ENCODE data around the gene EGFR.
"Not testable (repeated sequence)": the region's sequence is repeated elsewhere in the genome, so short reads cannot be mapped to it uniquely, and the experiment has no call there.

EGFR gene

DNA sequence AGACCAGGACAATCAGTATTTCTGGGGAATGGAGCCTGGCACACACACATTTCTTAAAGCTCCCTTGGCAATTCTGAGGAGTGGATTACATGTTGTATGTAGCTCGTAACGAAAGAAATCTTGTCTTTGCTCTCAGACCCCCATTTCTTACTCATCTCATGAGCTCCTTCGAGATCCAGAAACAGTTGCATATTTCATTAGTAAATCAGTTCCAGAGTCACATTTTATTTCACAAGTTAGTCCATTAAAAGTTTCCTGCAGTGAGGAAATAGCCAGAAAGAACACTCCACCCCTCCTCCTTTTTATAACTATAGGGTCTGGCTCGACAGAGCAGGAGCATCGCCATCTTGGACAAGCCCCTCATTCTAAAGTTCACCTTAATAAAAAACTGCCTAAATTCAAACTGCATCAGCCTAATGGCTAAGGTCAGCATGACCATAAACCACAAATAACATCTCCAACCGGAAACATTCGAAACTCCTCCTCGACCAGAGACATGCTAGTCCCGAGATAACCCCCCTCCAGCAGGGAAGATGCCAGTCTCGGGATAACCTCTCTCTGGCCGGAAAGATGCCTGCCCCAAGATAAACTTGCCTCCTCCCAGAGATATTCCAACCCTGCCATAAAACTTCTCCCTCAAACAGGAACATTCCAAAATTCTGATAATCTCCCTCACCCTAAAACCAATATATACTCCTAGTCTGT lies 7.4 kb downstream of the EGFR start:
- no peak overlapping the region for H3K27ac ChIP-seq (ENCODE audit: low read depth, low read length)
- no peaks in the 10 kb centered on the region for H3K4me1 ChIP-seq (ENCODE audit: control insufficient read depth, insufficient read depth, low read length)
- peaks cover 15% of the 10 kb centered on the region for H3K27me3 ChIP-seq (ENCODE audit: control insufficient read depth, insufficient read depth, low read length)
- no peak overlapping the region for H3K9ac ChIP-seq (ENCODE audit: low read depth, low read length)
- H3K4me3 ChIP-seq (ENCODE audit: low read depth, low read length), result no peak overlapping the region
- H3K36me3 ChIP-seq (ENCODE audit: control insufficient read depth, insufficient read depth, low read length), result no peaks in the 10 kb centered on the region
- no peaks in the 10 kb centered on the region for H3K9me3 ChIP-seq (ENCODE audit: control insufficient read depth, insufficient read depth, low read length)

DNA sequence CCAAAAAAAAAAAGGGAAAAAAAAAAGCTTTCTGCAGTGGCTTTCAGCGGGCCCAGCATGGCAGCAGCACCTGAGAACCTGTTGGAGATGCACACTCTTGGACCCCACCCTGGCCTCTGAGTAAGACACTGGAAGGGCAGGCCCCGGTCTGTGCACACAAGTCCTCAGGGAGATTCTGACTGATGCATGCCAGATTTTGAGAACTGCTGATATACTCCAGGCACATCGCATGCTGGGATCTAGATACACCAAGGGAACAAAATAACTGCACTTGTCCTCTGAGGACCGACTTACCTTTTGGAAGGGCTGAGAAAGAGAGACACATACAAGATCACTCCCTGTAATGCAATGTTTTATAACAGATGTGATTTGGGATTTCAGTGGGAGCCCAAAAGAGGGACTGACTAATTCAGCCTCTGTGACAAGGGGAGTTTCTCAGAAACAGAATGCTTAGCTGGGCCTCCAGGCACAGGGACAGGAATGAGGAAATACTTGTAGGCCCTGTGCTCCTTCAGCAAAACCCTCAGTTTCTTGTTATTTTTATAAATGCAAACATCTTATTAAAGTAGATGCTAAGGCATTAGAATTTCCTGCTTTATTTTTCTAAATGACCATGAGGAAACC lies 8.2 kb downstream of the EGFR start:
- Histone ChIP-seq H3K4me3 (ENCODE audit: low read depth, low read length) (no peak overlapping the region), H3K9ac (ENCODE audit: low read depth, low read length) (no peak overlapping the region), H3K4me1 (ENCODE audit: control insufficient read depth, insufficient read depth, low read length) (no peaks in the 10 kb centered on the region), H3K27me3 (ENCODE audit: control insufficient read depth, insufficient read depth, low read length) (peaks cover 8% of the 10 kb centered on the region; the same call in 1 of the 2 replicates), H3K36me3 (ENCODE audit: control insufficient read depth, insufficient read depth, low read length) (no peaks in the 10 kb centered on the region), H3K27ac (ENCODE audit: low read depth, low read length) (no peak overlapping the region), H3K9me3 (ENCODE audit: control insufficient read depth, insufficient read depth, low read length) (no peaks in the 10 kb centered on the region)

DNA sequence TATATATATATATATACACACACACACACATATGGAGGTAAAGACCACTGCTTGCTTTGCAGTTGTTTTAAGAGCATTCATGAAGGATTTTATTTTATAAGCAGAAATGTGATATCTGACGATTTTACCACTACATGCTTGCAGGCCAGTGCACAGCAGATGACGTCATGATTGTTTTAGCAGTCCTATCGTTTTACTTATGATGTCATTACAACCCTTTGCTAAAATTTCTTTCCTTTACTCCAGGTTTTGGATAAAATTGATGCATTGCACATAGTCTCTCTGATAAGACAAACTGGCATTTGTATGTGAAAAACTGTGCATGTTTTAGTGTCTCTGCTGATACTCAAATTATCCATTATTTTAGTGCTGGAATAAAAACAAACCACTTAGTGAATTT lies 9.2 kb downstream of the EGFR start:
- no peaks in the 10 kb centered on the region for H3K36me3 ChIP-seq (ENCODE audit: control insufficient read depth, insufficient read depth, low read length)
- no peaks in the 10 kb centered on the region for H3K9me3 ChIP-seq (ENCODE audit: control insufficient read depth, insufficient read depth, low read length)
- H3K9ac ChIP-seq (ENCODE audit: low read depth, low read length), result no peak overlapping the region
- H3K4me1 ChIP-seq (ENCODE audit: control insufficient read depth, insufficient read depth, low read length), result no peaks in the 10 kb centered on the region
- no peaks in the 10 kb centered on the region for H3K27me3 ChIP-seq (ENCODE audit: control insufficient read depth, insufficient read depth, low read length)
- H3K4me3 ChIP-seq (ENCODE audit: low read depth, low read length), result no peak overlapping the region
- no peak overlapping the region for H3K27ac ChIP-seq (ENCODE audit: low read depth, low read length)

DNA sequence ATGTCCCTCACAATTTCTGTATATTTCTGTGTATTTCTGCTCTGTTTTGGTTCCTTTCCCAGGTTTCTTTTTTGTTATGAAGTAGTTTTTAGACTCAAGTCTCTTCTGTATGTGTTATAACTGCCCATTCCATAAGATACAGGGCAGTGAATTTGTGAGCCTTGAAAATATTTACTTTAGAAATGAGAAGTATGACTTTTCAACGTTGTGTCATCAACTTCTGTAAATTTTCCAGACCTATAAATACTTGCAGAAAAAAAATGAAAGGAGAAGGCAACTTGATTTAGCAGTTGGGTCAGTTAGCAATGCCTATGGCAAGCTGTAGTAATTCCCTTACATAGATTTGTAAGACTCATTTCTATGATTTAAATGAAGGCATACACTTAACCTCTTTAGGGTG lies 11.5 kb downstream of the EGFR start:
- H3K36me3 ChIP-seq (ENCODE audit: control insufficient read depth, insufficient read depth, low read length), result no peaks in the 10 kb centered on the region
- no peak overlapping the region for H3K27ac ChIP-seq (ENCODE audit: low read depth, low read length)
- H3K4me1 ChIP-seq (ENCODE audit: control insufficient read depth, insufficient read depth, low read length), result no peaks in the 10 kb centered on the region
- H3K27me3 ChIP-seq (ENCODE audit: control insufficient read depth, insufficient read depth, low read length), result no peaks in the 10 kb centered on the region
- no peak overlapping the region for H3K4me3 ChIP-seq (ENCODE audit: low read depth, low read length)
- no peak overlapping the region for H3K9ac ChIP-seq (ENCODE audit: low read depth, low read length)
- no peaks in the 10 kb centered on the region for H3K9me3 ChIP-seq (ENCODE audit: control insufficient read depth, insufficient read depth, low read length)

DNA sequence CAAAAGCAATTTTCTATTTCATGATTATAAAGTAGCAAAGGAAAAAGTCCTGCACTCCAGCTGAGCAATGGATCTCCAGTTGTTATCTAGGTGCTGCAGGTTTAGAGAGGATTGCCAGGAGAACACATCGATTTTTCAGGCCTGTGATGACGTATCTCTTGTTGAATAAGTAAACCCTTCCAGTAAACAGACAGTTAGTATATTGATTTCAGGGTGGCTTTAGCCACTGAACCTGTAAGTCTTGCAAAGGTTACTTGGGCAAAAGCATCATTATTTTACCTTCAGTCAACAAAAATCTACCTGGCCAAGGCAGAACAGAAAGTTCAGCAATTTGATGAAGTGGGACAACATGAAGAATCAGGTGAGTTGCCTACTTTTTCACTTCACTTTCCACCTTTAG lies 12.3 kb downstream of the EGFR start:
- H3K9me3 ChIP-seq (ENCODE audit: control insufficient read depth, insufficient read depth, low read length), result no peaks in the 10 kb centered on the region
- H3K27ac ChIP-seq (ENCODE audit: low read depth, low read length), result no peak overlapping the region
- H3K4me3 ChIP-seq (ENCODE audit: low read depth, low read length), result no peak overlapping the region
- no peaks in the 10 kb centered on the region for H3K4me1 ChIP-seq (ENCODE audit: control insufficient read depth, insufficient read depth, low read length)
- no peaks in the 10 kb centered on the region for H3K36me3 ChIP-seq (ENCODE audit: control insufficient read depth, insufficient read depth, low read length)
- H3K9ac ChIP-seq (ENCODE audit: low read depth, low read length), result no peak overlapping the region
- no peaks in the 10 kb centered on the region for H3K27me3 ChIP-seq (ENCODE audit: control insufficient read depth, insufficient read depth, low read length)

DNA sequence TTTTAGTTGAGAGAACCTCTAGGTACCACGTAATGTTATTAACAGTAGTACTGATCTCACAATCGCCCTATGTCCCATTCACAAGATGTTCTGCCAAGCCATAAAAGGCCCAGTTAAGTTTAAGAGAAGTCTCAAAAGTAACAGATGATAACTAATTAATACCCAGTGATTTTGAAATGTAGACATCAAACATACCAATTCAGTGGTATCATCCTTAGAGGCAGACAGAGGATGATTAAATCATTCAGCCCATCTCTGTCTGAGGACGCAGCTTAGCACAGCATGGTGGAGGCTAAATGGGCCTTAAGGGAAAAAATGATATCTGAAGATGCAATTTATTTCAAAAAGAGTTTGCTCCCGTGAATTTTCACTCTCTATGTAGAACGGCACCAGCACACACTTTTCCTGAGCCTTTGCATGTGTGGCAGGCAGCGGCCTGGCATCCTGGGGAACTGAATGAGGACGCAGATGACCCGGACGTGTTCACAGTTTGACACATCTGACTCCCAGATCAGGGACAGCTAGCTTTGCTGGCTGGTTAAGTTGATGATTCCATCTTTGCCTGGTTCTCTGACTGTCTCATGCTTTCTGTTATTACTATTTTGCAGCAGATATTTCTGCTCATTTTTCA lies 13.4 kb downstream of the EGFR start:
- H3K9me3 ChIP-seq (ENCODE audit: control insufficient read depth, insufficient read depth, low read length), result no peaks in the 10 kb centered on the region
- no peaks in the 10 kb centered on the region for H3K27me3 ChIP-seq (ENCODE audit: control insufficient read depth, insufficient read depth, low read length)
- H3K27ac ChIP-seq (ENCODE audit: low read depth, low read length), result no peak overlapping the region
- H3K4me3 ChIP-seq (ENCODE audit: low read depth, low read length), result no peak overlapping the region
- no peaks in the 10 kb centered on the region for H3K4me1 ChIP-seq (ENCODE audit: control insufficient read depth, insufficient read depth, low read length)
- no peaks in the 10 kb centered on the region for H3K36me3 ChIP-seq (ENCODE audit: control insufficient read depth, insufficient read depth, low read length)
- no peak overlapping the region for H3K9ac ChIP-seq (ENCODE audit: low read depth, low read length)

DNA sequence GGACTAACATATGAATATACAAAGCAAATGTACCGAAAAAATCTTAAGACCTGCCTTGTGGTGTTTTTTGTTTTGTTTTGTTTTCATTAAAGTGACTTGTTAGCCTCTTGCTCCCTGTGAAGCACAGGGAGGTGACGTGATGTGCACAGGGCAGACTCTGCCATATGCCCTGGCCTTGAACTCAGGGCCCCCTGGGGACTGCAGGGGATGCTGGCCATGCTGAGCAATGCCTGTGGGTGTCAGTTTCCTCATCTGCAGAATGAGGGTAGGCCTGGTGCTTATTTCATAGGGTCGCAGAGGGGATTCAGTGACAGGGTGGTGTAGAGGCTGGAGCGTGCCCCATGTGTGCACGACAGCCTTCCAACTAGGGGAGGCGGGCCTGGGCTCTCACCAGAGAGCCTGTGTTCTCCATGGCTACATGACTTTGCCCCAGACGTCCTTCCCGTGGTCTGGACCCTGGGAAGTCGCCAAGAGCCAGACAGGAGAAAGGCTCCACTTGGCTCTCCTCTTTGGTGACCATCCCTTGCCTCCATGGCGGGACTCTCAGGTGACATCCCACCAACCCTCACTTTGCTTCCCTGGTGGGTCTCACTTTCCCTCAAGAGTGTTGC lies 14.5 kb downstream of the EGFR start:
- Histone ChIP-seq H3K4me1 (ENCODE audit: control insufficient read depth, insufficient read depth, low read length) (no peaks in the 10 kb centered on the region), H3K27ac (ENCODE audit: low read depth, low read length) (no peak overlapping the region), H3K36me3 (ENCODE audit: control insufficient read depth, insufficient read depth, low read length) (no peaks in the 10 kb centered on the region), H3K27me3 (ENCODE audit: control insufficient read depth, insufficient read depth, low read length) (no peaks in the 10 kb centered on the region), H3K9me3 (ENCODE audit: control insufficient read depth, insufficient read depth, low read length) (no peaks in the 10 kb centered on the region), H3K9ac (ENCODE audit: low read depth, low read length) (no peak overlapping the region), H3K4me3 (ENCODE audit: low read depth, low read length) (no peak overlapping the region)

DNA sequence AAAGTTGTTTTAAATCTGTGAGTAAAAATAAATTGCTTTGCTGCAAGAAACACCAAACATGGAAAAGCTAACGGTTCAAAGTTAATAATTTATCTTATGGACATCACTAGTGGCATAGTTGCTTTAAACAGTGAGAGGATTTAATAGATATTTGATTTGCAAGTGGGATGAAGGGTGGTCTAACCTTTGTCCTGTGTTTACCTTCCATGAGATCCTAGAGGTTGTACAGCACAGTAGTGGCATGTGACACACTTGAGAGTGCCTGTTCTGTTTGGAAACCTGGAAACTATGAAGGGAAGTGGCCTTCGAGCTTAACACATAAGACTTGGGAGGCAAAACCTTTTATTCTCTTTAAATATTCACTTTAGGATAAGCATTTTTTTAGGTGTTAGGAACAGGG lies 16.0 kb downstream of the EGFR start:
- Histone ChIP-seq H3K4me1 (ENCODE audit: control insufficient read depth, insufficient read depth, low read length) (no peaks in the 10 kb centered on the region), H3K27me3 (ENCODE audit: control insufficient read depth, insufficient read depth, low read length) (no peaks in the 10 kb centered on the region), H3K4me3 (ENCODE audit: low read depth, low read length) (no peak overlapping the region), H3K9me3 (ENCODE audit: control insufficient read depth, insufficient read depth, low read length) (no peaks in the 10 kb centered on the region), H3K36me3 (ENCODE audit: control insufficient read depth, insufficient read depth, low read length) (no peaks in the 10 kb centered on the region), H3K27ac (ENCODE audit: low read depth, low read length) (no peak overlapping the region), H3K9ac (ENCODE audit: low read depth, low read length) (no peak overlapping the region)

DNA sequence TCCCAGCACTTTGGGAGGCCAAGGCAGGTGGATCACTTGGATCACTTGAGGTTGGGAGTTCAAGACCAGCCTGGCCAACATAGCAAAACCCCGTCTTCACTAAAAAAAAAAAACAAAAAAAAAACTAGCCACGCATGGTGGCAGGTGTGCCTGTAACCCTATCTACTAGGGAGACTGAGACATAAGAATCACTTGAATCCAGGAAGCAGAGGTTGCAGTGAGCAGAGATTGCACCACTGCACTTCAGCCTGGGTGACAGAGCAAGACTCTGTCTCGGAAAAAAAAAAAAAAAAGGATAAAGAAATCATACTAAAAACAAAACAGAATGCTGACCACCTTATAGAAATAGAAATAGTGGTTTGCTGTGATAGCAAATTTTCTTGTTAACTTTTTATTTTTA lies 16.6 kb downstream of the EGFR start:
- H3K4me3 ChIP-seq (ENCODE audit: low read depth, low read length); H3K9ac ChIP-seq (ENCODE audit: low read depth, low read length); H3K36me3 ChIP-seq (ENCODE audit: control insufficient read depth, insufficient read depth, low read length); H3K27ac ChIP-seq (ENCODE audit: low read depth, low read length); H3K9me3 ChIP-seq (ENCODE audit: control insufficient read depth, insufficient read depth, low read length); H3K27me3 ChIP-seq (ENCODE audit: control insufficient read depth, insufficient read depth, low read length); H3K4me1 ChIP-seq (ENCODE audit: control insufficient read depth, insufficient read depth, low read length): not testable (repeated sequence)

DNA sequence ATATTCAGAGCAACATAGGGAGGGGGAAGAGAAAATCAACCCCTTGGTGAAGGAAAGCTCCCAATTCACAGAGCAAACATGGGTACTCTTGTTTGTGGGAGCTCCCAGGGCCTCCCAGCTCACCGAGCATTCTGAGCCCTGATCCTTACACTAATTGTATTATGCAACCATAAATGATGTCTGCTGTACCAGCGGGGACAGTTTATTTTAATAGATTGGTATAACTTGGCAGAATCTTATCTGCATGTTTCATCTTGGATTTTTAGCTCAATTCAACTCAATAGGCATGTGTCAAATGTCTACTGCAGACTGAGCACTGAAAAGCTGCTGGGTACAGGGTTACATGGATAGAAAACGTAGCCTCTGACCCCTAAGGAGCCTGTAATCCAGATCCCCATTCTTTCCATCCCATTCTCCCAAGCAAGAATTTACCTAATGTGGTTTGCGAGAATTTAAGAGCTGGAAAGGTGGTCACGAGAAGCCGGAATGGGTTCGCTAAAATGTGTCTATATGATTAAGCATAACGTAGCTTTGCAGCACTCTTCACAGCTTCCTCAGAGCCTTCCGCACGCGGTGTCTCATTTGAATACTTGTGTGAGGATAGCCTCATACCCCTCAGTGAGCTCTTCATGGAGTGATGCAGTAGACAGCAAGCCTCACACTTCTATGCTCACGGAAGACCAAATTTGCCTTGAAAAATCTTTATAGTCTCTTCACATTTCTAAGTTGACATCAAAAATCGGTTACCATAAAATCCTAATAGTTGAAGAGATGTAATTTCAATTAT lies 18.3 kb downstream of the EGFR start:
- no peaks in the 10 kb centered on the region for H3K27me3 ChIP-seq (ENCODE audit: control insufficient read depth, insufficient read depth, low read length)
- H3K9me3 ChIP-seq (ENCODE audit: control insufficient read depth, insufficient read depth, low read length), result no peaks in the 10 kb centered on the region
- H3K27ac ChIP-seq (ENCODE audit: low read depth, low read length), result no peak overlapping the region
- no peak overlapping the region for H3K4me3 ChIP-seq (ENCODE audit: low read depth, low read length)
- no peaks in the 10 kb centered on the region for H3K4me1 ChIP-seq (ENCODE audit: control insufficient read depth, insufficient read depth, low read length)
- H3K9ac ChIP-seq (ENCODE audit: low read depth, low read length), result no peak overlapping the region
- H3K36me3 ChIP-seq (ENCODE audit: control insufficient read depth, insufficient read depth, low read length), result no peaks in the 10 kb centered on the region
